Activated CD4-positive, alpha-beta T cell treated with anti-CD3 and anti-CD28 coated beads for 48 hours (primary cell): ENCODE data around the gene GIGYF2.
"Not testable (repeated sequence)": the region's sequence is repeated elsewhere in the genome, so short reads cannot be mapped to it uniquely, and the experiment has no call there.

Experiments
- DNase-seq: peaks from one replicate; pipeline ENCODE4 v3.0.0-alpha.2; 2020

Gene GIGYF2

GRCh38 chr2:232898592-232899543, 201.7 kb downstream of the GIGYF2 start:
- no peak for DNase-seq

DNA sequence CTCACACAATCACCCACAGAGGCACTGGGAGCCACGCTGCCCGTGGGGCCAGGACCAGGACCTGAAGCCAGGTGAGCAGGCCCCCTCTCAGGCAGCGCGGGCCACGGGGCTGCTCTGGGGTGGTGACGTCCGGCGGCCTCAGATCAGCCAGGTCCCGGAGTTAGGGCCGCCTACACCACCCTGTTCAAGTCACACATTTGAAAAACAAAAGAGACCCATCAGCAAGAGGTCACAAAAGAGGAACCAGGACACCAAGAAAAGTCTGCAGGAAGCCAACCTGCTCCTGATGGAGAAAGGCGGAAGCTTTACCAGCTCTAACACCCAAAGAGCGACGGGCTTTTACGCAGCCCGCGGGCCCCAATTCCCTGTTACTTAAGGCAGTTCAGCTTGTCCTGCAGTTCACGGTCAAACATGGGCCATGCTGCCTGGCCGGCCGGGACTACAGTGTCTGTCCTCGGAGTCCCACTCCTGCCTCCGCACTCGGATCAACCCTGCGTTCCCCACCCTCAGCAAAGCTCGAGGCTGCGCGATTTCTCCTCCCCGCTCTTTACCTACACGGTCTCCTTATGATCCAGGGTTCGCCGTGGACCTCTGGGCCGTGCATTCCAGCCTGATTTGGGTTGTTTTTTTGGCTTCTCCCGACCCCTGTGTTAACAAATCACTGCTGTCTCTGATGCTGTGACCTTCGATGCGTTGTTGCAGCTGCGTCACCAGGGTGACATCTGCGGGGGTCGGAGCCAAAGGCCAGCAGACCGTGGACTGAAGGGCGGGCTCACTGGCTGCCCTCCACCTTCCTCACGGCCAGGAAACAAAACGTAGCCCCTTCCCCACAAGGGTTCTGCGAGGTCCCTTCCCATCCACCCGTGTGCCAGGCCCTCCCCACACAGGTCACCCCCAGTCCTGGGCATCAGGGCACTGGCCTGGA, 203.9 kb downstream of the GIGYF2 start:
- no peak for DNase-seq

GRCh38 chr2:232901736-232902578, 204.8 kb downstream of the GIGYF2 start:
- DNase-seq, result peak; percentile 79

GRCh38 chr2:232903989-232904388, 206.9 kb downstream of the GIGYF2 start:
- DNase-seq, result no peak

- not testable (repeated sequence) for DNase-seq
Measured at GRCh38 chr2:232906867-232907717, 210.0 kb downstream of the GIGYF2 start.

- not testable (repeated sequence) for DNase-seq
Measured at GRCh38 chr2:232907718-232908085, 210.6 kb downstream of the GIGYF2 start.

- DNase-seq, result no peak
Measured at GRCh38 chr2:232908695-232909094, 211.6 kb downstream of the GIGYF2 start.
